HG02970 (cell line): Measurements from ENCODE around the gene ALOX12B.

Experiments
- ATAC-seq: cut with Tn5 transposase; IDR thresholded peaks from one replicate; pipeline ENCODE4 v1.9.1; 2021; ENCODE audit warnings: mild to moderate bottlenecking, moderate library complexity, moderate number of reproducible peaks; ENCODE audit not compliant: unreplicated experiment, low FRiP score

Gene ALOX12B

DNA sequence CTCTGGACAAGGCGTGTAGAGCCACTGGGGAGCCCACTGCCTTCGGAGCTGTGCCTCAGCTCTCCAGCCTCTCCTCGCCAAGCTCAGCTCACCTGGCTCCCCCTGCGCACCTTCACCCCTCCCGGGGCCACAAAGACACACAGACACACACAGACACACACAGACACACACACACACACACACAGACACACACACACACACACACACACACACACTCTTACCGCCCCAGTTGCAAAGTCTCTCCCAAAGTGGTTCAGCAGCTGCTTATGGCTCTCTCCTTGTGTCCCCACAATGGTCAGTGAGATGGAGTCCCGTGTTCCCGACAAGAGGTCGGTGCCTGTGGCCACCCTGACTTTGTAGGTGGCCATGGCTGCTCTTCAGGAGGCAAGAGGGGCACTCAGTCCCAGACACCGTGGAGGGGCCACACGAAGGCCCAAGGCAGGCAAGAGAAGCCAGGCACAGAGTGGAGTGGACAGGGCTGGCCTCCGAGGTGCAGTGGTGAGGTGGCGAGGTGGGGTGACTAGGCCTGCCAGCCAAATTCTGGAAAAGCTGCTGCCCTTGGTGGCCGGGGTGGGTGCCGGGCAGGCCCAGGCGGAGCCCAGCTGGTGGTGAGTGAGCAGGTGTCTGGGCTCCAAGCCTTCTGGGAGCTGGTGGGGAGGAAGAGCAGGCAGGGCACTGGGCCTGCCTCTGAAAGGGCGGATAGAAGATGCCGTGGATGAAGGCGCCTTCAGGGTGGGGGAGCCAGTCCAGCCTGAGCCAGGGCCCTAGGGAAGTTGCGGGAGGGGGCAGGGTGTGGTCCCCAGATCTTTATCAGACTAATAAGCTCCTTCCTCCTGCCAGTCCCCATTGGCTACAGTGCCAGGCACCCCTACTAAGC, at the start of gene ALOX12B:
Gene ALOX12B, minus strand, starts transcription at position 642 of the 877 bp plus-strand sequence. Its CDS starts 274 bp downstream, at position 368.
- ATAC-seq = no peak

DNA sequence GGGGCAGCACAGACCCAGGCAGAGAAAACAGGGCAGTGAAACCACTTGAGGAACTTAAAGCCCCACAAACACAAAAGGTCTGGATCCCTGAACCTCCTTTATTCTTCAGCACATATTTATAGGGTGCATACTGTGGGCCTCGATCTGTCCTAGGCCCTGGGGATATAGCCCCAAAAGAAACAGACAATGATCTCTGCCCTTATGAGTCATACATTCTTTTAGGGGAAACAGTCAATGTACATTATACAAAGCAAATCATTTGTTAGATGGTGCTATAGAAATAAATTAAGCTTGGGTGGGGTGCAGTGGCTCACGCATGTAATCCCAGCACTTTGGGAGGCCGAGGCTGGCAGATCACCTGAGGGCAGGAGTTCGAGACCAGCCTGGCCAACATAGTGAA, 46.4 kb upstream of the ALOX12B start:
- no peak for ATAC-seq

DNA sequence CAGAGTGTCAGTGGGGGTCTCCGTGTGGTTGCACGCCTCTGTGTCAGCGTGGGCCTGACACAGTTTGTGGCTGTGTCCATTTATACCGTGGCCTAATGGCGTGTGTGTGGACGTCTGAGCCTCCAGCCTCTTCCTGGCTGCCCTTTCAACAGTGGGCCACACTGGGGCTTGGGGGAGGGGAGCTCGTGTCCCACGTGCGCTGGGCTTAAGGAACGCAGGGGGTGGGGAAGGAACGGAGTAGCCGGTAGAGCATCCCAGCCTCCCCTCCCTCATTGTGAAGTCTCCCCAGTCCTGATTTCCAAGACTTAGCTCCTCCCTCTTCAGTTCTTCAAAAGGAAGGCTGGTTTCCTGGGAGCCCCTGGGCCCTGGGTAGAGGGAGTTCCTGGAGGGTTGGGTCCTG, 45.9 kb upstream of the ALOX12B start:
- no peak for ATAC-seq

DNA sequence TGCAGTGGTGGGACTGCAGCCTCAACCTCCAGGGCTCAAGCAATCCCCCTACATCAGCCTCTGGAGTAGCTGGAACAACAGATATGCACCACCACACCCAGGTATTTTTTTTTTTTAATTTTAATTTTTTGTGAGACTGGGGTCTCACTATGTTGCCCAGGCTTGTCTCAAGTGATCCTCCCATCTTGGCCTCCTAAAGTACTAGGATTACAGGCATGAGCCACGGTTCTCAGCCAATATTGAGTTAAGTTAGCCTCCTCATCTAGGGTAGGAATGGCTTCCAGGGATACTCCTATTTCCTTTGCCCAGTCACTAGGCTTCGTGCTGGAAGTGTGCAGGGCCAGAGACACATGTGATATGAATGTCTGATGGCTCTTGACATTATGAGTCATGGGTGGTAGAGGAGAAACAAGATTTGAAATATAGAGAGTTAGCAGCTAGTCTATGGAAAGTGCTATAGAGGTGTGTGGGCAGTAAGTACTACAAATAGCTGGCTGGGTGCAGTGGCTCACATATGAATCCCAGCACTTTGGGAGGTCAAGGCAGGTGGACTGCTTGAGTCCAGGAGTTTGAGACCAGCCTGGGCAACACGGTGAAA, 44.4 kb upstream of the ALOX12B start:
- ATAC-seq = no peak

DNA sequence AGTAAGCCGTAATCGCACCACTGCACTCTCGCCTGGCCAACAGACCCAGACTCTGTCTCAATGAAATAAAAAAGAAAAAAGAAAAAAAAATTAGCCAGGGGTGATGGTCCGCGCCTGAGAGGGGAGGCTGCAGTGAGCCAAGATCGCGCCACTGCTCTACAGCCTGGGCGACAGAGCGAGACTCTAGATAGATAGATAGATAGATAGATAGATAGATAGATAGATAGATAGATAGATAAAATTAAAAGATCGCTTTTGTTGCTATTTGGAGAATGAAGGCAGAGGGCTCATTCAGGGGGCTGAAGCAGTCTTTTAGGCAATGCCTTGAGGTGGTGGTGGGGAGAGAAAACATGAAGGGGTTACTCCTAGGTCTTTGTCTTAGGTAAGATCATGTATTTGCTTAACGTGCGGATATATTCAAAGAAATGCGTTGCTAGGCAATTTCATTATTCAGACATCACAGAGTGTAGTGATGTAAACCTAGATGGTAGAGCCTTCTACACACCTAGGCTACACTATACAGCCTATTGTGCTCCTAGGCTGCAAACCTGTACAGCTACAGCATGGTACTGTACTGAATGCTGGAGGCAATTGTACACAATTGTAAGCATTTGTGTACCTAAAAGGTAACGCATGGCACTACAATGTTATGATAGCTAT, 40.7 kb upstream of the ALOX12B start:
- ATAC-seq = no peak

DNA sequence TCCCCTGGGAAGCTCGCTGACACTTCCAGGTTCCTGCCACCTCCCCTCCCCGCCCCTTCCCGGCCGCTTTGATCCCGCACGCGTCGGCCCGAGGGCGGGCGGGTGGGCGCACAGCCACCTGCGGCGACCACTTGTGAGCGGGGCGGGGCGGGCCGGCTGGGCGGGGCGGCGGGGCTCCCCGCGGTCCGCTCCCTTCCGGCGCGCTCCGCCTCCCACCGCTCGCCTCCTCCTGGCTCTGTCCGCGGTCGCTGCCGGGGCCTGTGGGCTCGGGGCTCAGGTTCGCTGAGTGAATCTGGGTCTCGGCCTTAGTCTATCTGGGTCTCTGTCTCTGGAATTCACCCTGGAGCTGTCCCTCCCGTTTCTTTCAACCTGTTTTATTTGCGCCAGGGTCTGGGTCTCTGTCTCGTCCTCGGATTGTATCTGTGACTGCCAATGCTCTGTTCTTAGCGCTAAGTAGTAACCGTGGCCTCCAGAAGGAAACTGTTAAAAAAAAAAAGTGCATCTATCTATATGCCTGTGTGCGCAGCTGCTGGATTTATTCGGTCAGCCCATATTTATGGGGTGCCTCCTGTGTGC, 39.1 kb upstream of the ALOX12B start:
- no peak for ATAC-seq

DNA sequence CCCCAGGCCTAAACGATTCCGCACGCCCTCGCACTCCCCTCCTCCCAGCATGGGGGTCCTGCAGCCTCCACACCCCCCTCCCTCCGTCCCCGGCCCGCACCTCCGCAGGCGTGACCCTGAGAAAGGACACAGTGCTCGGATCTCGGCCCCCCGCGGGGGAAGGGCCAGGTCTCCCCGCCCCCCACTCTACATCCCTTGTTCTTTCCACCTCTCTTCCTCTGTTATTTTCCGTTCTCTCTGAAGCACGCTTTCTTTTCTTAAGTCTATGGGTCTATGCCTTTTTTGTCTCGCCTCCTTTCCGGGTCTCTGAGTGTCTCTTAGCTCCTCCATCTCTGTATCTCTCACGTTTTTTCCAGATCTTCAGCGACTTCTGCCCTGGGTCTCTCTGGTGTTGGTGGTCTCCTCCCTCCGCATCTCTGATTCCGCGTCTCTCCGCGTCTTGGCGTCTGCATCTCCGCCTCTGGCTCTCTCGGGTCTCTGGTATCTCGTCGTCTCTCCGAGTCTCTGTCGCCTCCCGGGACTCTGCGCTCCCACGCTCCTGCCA, 38.5 kb upstream of the ALOX12B start:
- no peak for ATAC-seq

DNA sequence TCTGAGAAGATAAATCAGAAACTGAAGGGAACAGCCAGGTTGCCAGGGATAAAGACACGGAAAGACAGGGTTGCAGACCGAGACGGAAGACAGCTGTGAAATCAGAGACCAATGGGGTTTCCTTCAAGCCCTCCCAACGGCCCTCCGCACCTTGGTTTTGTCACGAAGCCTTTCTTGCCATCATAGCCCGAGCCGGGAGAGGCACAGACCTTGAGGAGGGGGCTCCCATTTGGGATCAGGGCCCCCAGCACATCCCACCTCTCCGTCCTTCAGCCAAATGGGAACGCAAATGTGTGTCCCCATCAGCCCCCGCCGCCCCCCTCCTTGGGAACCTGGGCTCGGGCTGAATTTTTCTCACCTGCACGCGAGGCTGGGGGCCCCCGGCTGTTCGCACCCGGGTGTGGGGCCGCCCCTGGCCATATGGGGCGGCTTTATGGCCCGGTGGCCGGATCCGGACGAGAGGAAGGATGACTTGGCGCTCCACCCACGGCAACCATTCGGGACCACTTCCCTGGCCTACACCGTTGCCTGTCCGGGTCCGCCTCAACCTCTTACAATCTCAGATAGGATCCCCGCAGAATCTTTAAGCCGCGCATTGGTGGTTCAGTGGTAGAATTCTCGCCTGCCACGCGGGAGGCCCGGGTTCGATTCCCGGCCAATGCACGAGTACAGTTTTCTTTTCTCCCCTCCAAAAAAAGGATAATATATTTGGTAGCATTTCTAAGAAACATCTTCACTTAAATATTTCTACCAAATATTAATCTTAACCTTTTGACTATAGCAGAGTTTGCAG, 37.8 kb upstream of the ALOX12B start:
- ATAC-seq = no peak

DNA sequence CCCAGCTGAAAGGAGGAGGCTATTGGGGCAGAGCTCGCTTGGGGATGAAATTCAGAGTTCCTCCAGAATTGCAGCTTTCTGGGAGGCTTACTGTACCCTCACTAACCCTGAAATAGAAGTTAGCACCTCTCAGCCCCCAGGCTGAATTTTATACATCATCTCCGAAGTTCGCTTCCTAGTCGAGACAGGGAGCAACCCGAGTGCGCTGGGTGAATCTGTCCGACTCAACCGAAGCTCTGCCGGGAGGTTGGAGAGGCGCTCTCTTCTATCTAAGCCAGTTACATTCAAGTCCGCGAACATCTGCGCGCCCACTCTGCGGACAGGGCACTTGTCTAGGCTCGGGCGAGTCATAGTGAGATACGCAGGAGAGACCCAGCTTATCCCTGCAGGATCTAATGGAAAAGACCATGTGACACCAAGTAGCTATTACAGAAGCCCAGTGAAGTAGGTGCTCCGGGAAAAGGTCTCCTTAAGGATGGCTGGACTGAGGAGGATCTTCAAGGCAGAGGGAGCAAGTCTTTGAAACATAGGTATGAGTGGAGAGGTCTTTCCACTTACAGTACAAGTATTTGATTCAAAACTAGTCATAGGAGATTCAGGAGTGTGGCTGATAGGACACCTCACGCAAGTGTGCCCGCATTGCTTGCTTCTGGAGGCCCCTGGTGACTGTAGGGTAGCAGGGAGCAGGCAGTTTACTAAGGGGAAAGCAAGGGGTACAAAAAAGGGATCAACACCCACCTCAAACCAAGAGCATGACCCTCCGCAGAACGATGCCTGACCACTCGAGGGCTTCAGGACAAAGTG, 37.0 kb upstream of the ALOX12B start:
- no peak for ATAC-seq

DNA sequence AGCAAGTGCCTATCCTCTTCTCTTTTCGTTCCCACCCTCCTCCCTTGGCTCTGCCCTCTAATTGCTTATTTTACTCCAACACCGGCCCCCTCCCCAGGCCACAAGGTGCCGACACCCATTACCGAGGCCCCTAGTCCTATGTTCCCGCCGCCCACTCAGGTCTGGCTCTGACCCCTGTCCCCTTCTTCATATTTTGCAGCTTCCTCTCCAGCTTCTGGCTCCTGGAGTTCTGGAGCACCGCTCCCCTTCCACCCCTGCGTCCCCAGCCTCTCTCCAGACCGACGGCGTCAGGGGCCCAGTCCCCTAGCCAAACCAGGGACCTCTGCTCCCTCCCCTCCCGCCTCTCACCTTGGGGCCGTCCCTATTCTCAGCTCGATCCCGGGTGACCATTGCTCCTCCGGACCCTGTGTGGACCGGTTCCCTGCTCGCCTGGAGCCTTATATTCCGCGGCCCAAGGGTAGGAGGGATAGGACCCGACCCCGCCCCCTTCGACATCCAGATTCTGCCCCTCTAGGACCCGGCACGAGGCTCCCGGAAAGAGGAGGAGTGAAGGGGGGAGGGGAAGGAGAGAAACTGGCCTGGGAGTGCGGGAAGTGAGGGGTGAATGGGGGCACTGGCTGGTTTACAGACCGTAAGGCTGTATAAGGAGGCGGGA, 36.3 kb upstream of the ALOX12B start, which contains the start of gene HES7:
Gene HES7, minus strand, starts transcription at position 412 of the 655 bp plus-strand sequence. Its CDS starts 22 bp downstream, at position 390.
- no peak for ATAC-seq

DNA sequence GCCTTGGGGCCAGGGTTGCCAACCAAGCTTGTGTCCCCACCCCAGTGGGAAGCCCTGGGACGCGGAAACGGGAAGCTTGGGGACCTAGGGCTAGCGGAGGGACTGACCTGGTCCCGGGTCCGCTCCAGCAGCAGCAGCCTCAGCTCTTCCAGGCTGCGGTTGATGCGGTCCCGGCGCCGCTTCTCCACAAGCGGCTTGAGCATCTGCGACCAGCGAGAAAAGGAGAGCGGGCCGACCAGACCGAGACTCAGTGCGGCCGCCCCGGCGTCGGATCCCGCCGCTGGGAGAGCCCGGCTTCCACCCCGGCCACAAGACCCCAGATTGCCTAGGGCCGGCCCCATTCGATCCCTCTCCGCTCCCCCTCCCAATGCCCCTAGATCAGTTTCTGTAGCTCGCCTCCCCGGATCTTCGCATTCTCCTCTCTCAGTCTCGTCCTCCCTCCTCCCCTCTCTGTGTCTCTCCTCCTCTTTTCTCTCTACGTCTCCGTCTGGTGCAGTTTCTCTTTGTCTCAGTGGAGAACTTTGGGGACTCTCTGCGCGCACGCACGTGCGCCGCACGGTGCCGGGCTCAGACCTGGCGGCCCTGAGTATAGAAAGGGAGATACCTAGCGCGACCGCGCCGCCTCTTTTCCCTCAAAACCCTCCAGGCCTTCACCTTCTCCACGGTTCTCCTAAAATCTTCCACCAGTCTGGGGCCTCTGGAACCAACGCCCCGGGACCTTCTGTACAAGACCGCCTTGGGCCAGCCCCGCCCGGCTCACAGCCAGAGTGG, 35.6 kb upstream of the ALOX12B start:
- ATAC-seq = no peak

DNA sequence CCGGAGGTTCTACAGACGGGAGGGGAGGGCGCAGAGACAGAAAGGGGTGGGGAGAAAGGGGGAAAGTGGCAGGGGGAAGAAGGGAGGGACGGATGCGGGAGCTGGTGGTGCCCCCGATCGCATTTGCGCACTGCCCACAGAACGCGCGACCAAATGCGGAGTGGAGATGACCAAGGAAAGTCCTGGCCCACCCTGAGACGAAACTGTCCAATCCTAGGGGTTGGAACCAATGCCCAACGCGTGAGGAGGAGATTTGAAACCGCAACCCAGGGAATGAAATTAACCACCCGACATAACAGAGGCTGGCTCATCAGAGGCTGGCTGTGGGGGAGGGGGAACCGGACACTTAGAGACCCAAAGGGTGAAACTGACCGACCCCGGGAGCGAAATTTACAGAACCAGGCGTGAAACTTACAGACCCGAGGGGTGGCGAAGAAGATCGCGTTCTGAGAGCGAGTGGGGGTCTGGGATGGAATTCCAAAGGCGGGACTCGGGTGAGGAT, 35.0 kb upstream of the ALOX12B start:
- ATAC-seq = no peak

DNA sequence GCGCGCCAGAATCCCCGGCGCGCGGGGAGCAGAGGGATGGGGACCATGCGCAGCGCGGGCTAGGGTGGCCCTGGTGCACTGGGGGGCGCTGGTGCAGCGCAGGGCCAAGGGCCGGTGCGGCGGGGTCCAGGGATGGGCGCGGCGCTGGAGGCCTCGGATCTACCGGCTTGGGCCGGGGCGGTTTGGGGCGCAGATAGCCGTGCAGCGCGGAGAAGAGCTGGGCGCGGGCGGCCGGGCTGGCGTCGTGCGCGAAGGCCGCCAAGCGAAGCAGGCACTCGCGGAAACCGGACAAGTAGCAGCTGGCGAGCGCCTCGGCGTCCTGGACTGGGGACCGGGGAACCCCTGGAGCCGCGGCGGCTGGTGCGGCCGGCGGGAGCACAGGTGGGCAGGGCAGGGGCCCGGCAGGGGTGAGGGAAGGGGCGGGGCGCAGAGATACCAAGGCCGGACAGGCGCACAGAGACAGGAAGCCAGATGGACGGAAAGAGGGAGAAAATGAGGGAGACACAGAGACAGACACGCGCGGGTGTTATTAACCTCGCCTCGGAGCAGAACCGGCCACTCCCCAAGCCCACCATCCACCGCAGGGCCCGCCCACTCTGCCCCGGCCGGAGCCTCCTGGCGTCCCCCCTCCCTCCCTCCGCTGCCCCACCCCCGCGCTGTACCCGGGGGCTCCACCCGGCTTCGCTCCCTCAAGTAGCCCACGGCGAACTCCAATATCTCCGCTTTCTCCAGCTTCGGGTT, 34.3 kb upstream of the ALOX12B start:
- no peak for ATAC-seq

DNA sequence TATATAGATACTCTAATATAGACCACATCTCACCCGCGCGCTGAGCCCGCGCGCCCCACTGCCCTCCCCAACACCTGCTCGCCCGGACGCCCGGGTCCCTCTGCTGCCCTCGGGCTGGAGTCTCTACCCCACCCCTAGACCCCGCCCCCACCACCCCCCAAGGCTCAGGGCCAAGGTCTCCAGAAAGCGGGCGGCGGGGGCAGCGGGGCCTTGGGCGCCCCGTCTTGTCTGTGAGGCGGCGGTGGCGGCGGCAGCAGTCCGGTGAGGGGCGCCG, 33.8 kb upstream of the ALOX12B start:
- no peak for ATAC-seq

DNA sequence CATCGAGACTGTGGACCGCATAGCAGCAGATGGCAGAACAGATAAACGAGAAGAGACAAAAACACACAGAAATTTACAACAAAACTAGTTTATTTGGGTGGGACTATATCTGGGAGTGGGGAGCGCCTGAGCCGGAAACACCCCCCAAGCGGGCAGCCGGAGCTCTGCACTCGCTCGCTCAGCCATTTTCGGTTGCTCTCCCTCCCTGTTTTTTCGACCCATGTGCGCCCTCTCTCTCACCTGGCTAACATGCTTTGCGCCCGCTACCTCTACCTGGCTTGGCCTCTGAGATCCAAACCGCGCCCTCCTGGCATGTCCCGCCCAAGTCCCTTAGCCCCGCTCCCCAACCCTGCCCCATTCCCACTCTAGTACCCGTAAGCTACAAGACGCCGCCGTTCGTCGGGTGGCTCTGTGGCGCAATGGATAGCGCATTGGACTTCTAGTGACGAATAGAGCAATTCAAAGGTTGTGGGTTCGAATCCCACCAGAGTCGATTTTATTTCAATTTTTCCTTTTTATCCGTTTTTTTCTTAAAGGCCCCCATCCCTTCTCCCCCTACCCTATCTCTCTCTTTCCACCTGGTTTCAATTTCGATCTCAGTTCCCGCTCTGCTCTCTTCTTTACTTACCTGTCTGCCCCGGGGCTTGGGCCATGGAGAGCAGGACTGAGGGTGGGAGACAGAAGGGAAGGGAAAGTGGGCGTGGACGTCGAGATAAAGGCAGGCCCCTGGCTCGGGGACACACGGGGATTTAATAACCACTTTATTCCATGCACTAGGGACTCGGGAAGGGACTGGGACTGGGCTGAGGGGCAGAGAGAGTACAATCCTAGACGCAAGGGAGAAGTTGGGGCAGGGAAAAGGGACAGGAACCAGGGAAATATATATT, 33.2 kb upstream of the ALOX12B start:
- peak; percentile 5 for ATAC-seq
